Keratinocyte (primary cell): ENCODE data around the gene THNSL1. TPM values are rescaled to one million over a fixed set of nuclear protein-coding genes. Genes with fewer than 3 reads are reported as not detected.

Source experiments
- DNase-seq: peaks from one replicate; pipeline ENCODE4 v3.0.0-alpha.2; 2011; ENCODE audit warnings: low read depth, missing footprints, low spot score
- FAIRE-seq: peaks from 2 replicates; lab custom pipeline; 2011; peaks lifted over from hg19 to GRCh38; lab: Jason Lieb, UNC
- H2AFZ ChIP-seq: 2 replicates; pipeline ENCODE4 v1.6.0; 2012; ENCODE audit warnings: low read length, control low read depth, inconsistent platforms; ENCODE audit not compliant: control insufficient read depth
- H3K27ac ChIP-seq: 2 replicates; pipeline ENCODE4 v1.5.1; 2011; ENCODE audit warnings: low read length; ENCODE audit not compliant: control insufficient read depth, insufficient read depth
- H3K27me3 ChIP-seq: 3 replicates; pipeline ENCODE4 v1.6.0; 2011; ENCODE audit warnings: low read length; ENCODE audit not compliant: control insufficient read depth, insufficient read depth; ENCODE audit errors: extremely low read depth
- H3K36me3 ChIP-seq, 2 experiments: 2 replicates in 1 of 2; 3 replicates in 1 of 2; pipeline ENCODE4 v1.5.1; 2011; ENCODE audit warnings: low read length in 2 of 2, mild to moderate bottlenecking in 1 of 2; ENCODE audit not compliant: control insufficient read depth in 2 of 2, insufficient read depth in 2 of 2; ENCODE audit errors: extremely low read depth in 1 of 2
- H3K4me1 ChIP-seq: 3 replicates; pipeline ENCODE4 v1.5.1; 2011; ENCODE audit warnings: low read length; ENCODE audit not compliant: control insufficient read depth, insufficient read depth; ENCODE audit errors: extremely low read depth
- H3K4me2 ChIP-seq: 3 replicates; pipeline ENCODE4 v1.6.0; 2011; ENCODE audit warnings: low read depth, low read length; ENCODE audit not compliant: control insufficient read depth, insufficient read depth; ENCODE audit errors: extremely low read depth
- H3K4me3 ChIP-seq, 3 experiments: fragments of 200-600 bp in 1 of 3; sonication (generic) in 1 of 3; 2 replicates in 2 of 3; 3 replicates in 1 of 3; pipeline ENCODE4 v1.5.1; 2011 to 2016; ENCODE audit warnings: low read length in 3 of 3, mild to moderate bottlenecking in 3 of 3, control low read depth in 2 of 3, inconsistent platforms in 1 of 3, low read depth in 1 of 3, mixed read lengths in 1 of 3, mixed run types in 1 of 3, moderate library complexity in 1 of 3; ENCODE audit not compliant: control insufficient read depth in 2 of 3, insufficient read depth in 2 of 3; ENCODE audit errors: extremely low read depth in 1 of 3
- H3K79me2 ChIP-seq: 2 replicates; pipeline ENCODE4 v1.6.0; 2012; ENCODE audit warnings: low read length; ENCODE audit not compliant: control insufficient read depth, insufficient read depth
- H3K9ac ChIP-seq: 3 replicates; pipeline ENCODE4 v1.6.0; 2011; ENCODE audit warnings: low read length; ENCODE audit not compliant: control insufficient read depth, insufficient read depth; ENCODE audit errors: extremely low read depth
- H3K9me1 ChIP-seq: 3 replicates; pipeline ENCODE4 v1.6.0; 2011; ENCODE audit warnings: low read length; ENCODE audit not compliant: control insufficient read depth, insufficient read depth; ENCODE audit errors: extremely low read depth
- H3K9me3 ChIP-seq: 2 replicates; pipeline ENCODE4 v1.5.1; 2012; ENCODE audit warnings: low read depth, low read length; ENCODE audit not compliant: control insufficient read depth
- H4K20me1 ChIP-seq: 3 replicates; pipeline ENCODE4 v1.6.0; 2011; ENCODE audit warnings: low read length; ENCODE audit not compliant: control insufficient read depth, insufficient read depth; ENCODE audit errors: extremely low read depth
- CTCF ChIP-seq, 3 experiments: IDR thresholded peaks in 1 of 3; conservative IDR thresholded peaks in 1 of 3; optimal IDR thresholded peaks in 1 of 3; 2 replicates in 2 of 3; 3 replicates in 1 of 3; pipeline versions ENCODE3 to v1.5.1; 2011; ENCODE audit warnings: low read length in 3 of 3, mild to moderate bottlenecking in 3 of 3, moderate library complexity in 2 of 3, control low read depth in 1 of 3, inconsistent platforms in 1 of 3; ENCODE audit not compliant: insufficient read depth in 2 of 3; ENCODE audit errors: extremely low read depth in 1 of 3
- EZH2 ChIP-seq: IDR thresholded peaks from one replicate; pipeline ENCODE4 v1.6.1; 2012; ENCODE audit warnings: inconsistent platforms, mild to moderate bottlenecking, low read length, moderate library complexity
- dilution Hi-C: fragments of 300-500 bp; cut with MboI; formaldehyde crosslinking; loops from one replicate; pipeline ENCODE4 v1.7.0; 2020; ENCODE audit warnings: low sequenced_read_pairs; ENCODE audit not compliant: extremely low pct_ligation_motif_present
- polyA plus RNA-seq, 5 experiments: library from polyadenylated mRNA; depleted of rRNA in 3 of 5; stranded (reverse) in 3 of 5; stranded (forward) in 1 of 5; unstranded in 1 of 5; fragments of >200 nt; gene quantifications; 1 replicate in 1 of 5; 2 replicates in 3 of 5; 3 replicates in 1 of 5; pipeline versions ENCODE4 v1.2.1 to v1.2.3, GENCODE V29; 2011 to 2012; ENCODE audit warnings: missing spikeins in 2 of 5, low read depth in 1 of 5, low replicate concordance in 1 of 5

The THNSL1 gene
- polyA plus RNA-seq, 1 donor (not counting 4 experiments of a cell fraction or from before 2014, with no cell fraction given) = 4.1 TPM

- dilution Hi-C loops = no loop called here
- Histone ChIP-seq H3K4me3 (no peak overlapping the region), H3K79me2 (no peaks in the 10 kb centered on the region), H2AFZ (no peak overlapping the region), H3K4me1 (no peaks in the 10 kb centered on the region), H4K20me1 (no peaks in the 10 kb centered on the region), H3K9me3 (no peaks in the 10 kb centered on the region), H3K27me3 (no peaks in the 10 kb centered on the region), H3K27ac (no peak overlapping the region), H3K4me2 (no peak overlapping the region), H3K9ac (no peak overlapping the region), H3K36me3 (no peaks in the 10 kb centered on the region), H3K9me1 (no peaks in the 10 kb centered on the region)
- FAIRE-seq (peak; percentile 17), DNase-seq (no peak)
- TF ChIP-seq CTCF (optimal IDR thresholded peaks at IDR 0.05 in 1 of 3, IDR thresholded peaks at IDR 0.05 in 1 of 3, conservative IDR thresholded peaks at IDR 0.05 in 1 of 3; ENCODE audit: extremely low read depth in 1 of 3, insufficient read depth in 2 of 3, low read length in 3 of 3) (no peak), EZH2 (no peak)
These were observed 45.0 kb upstream of the THNSL1 start for GRCh38 chr10:24971374-24971773.

GRCh38 chr10:24973163-24973562 lies 43.2 kb upstream of the THNSL1 start:
- no peak for TF ChIP-seq EZH2
- TF ChIP-seq CTCF (optimal IDR thresholded peaks at IDR 0.05 in 1 of 3, IDR thresholded peaks at IDR 0.05 in 1 of 3, conservative IDR thresholded peaks at IDR 0.05 in 1 of 3; ENCODE audit: extremely low read depth in 1 of 3, insufficient read depth in 2 of 3, low read length in 3 of 3) = no peak
- no peak overlapping the region for H3K9ac ChIP-seq
- H3K9me3 ChIP-seq = no peaks in the 10 kb centered on the region
- dilution Hi-C loops = no loop called here
- no peaks in the 10 kb centered on the region for H3K9me1 ChIP-seq
- H3K4me1 ChIP-seq = no peaks in the 10 kb centered on the region
- H3K4me3 ChIP-seq = no peak overlapping the region
- no peaks in the 10 kb centered on the region for H3K27me3 ChIP-seq
- no peak overlapping the region for H3K27ac ChIP-seq
- FAIRE-seq (no peak), DNase-seq (no peak)
- H2AFZ ChIP-seq = no peak overlapping the region
- no peak overlapping the region for H3K4me2 ChIP-seq
- H3K79me2 ChIP-seq = no peaks in the 10 kb centered on the region
- no peaks in the 10 kb centered on the region for H4K20me1 ChIP-seq
- no peaks in the 10 kb centered on the region for H3K36me3 ChIP-seq
